GM21786 (cell line): ENCODE data around the gene DAGLA.
"Not testable (repeated sequence)": the region's sequence is repeated elsewhere in the genome, so short reads cannot be mapped to it uniquely, and the experiment has no call there.

ENCODE experiments used
- ATAC-seq: cut with Tn5 transposase; IDR thresholded peaks from one replicate; pipeline ENCODE4 v1.9.1; 2021; ENCODE audit not compliant: unreplicated experiment

The DAGLA gene

GRCh38 chr11:61666684-61667297 lies 13.4 kb upstream of the DAGLA start:
- no peak for ATAC-seq

DNA sequence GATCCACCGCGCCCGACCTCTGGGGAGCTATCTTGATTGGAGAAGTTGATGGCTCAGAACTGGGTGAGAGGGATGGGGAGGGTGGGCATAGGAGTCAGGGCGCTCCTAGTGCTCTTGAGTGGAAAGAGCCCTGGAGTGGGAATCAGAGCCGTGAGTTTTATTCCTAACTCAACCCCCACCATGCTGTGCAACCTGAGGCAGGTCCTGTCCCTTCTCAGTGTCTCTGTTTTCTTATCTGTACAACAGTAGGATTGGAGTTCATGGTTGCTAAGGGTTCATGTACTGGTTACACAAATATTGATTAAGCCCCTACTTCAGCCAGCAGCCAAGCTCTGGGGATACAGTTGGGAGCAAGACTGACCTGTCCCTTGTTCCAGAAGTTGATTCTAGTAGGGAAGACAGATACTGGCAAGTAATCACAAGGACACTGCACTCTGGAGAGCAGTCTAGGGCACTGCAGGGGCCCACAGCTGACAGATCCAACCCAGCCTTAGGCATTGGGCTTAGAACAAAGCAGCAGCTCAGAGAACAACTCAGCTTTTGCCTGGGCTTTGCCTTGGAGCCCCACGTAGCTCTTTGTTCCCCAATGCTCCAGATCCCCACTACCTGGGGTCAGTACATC lies 12.4 kb upstream of the DAGLA start:
- no peak for ATAC-seq

DNA sequence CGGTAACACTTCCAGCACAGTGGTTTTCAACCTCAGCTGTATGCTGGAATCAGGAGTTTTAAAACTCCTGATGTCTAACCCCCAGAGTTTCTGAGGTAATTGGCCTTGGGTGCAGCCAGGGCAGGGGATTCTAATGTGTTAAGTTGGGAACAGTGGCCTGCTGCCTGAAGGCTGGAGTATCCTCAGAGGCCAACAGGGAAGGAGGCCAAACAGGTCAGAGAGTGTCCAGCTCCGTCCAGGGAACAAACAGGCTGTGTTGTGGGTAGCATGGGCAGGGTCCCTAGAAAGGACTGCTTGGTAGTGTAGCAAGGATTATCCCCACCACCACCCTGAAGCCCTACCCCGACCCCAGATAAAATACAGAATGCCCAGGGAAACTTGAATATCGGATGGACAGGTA lies 10.8 kb upstream of the DAGLA start:
- no peak for ATAC-seq

DNA sequence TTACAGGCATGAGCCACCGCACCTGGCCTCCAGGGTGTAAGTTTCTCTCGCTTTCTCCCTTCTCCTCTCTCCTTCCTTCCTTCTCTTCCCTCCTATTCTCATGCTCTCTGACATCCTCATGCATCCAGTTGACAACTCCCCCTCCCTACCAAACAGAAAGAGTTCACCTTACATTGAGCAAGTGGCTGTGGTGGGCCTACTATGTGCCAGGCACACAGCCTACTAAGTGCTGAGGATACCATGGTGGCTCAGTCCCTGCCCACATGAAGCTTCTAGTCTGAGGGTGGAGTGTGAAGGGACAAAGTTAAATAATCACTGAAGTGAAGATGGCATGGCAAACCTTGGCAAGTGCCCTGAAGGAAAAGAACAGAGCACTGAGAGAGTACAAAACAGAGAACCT lies 9.6 kb upstream of the DAGLA start:
- ATAC-seq, result no peak

DNA sequence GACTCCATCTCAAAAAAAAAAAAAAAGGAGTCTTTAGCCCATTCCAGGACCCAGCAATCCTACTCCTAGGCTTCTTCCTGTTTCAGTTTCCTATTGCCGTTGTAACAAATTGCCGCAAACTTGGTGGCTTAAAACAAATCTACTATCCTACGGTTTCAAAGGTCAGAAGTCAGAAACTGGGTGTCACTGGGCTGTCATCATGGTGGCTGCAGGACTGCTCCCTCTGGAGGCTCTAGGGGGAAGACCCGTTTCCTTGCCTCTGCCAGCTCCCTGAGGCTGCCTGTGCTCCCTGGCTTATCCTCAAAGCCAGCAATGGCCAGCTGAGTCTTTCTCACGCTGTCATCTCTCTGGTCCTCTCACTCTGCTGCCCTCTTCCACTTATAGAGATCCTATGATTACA lies 8.7 kb upstream of the DAGLA start:
- ATAC-seq, result no peak

DNA sequence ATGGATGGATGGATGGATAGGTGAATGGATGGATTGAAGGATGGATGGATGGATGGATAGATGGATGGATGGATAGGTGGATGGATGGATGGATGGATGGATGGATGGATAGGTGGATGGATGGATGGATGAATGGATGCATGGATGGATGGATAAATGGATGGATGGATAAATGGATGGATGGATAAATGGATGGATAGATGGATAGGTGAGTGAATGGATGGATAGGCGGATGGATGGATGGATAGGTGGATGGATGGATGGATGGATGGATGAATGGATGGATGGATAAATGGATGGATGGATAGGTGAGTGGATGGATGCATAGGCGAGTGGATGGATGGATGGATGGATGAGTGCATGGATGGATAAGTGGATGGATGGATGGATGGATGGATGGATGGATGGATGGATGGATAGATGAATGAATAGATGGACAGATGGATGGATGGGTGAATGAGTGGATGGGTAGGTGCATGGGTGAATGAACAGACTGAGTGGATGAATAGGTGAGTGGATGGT lies 6.2 kb upstream of the DAGLA start:
- ATAC-seq, result not testable (repeated sequence)

DNA sequence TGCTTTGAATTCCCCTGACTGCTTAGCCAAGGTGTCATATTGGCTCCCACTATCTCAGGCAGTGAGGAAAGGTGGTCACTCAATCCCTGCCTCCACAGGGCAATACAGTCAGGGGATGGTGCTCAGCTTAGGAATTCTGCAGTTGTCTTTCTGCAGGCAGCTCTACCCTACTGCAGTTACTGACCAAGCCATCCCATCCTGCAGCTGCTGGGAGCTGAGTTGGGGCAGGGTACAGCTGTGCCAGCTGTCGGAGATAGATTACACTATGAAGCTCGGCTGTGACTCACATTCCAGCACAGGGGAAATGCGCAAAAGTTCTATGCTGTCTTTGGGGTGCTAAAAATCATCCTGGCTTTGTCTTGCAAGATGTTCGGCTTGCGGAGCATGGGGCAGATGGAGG lies 4.4 kb upstream of the DAGLA start:
- no peak for ATAC-seq

DNA sequence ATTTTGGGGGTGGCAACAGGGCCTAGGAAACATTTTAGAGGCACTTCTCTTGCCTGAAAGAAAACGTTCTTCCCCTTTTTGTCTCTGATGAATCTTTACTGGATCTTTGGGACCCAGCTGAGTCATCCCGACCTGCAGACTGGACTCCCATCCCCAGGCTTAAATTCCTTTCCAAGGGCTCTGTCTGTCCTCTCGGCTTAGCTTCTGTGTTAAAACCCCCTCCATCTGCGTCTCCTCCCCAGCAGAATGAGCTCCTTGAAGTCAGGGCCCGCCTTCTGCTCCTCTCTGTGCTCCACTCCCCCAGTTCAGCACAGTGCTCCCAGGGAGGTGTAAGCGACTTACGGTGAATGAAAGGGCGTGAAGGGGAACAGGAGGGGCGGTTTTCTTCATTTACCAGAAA lies 895 bp upstream of the DAGLA start:
- ATAC-seq, result no peak

DNA sequence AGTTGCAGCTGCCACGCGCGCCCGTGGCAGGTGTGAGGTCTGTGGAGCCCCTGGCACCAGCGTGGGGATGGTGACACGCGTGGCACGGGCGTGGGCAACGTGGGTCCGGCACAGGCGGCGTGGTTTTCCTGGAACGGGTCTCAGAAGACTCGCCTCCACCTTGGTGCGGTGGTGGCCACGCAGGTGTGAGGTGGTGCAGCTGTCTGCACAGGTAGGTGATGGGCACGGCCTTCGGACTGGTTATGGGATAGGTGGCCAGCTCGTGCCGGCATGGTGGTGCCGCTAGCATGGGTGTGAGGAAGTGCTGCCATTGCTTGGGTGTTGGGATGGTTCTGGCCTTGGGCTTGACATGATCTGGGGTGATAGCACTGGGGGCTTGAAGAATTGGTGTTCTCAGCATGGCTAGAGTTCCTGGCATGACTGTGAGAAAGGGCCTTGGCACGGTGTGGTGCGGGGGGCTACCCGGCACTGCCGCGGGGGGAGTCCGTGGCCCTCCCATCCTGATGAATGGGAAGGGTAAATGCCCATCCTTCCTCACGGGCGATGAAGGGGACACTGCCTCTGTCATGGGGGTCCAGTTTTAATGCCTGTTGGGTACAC lies 531 bp downstream of the DAGLA start:
- ATAC-seq, result no peak

DNA sequence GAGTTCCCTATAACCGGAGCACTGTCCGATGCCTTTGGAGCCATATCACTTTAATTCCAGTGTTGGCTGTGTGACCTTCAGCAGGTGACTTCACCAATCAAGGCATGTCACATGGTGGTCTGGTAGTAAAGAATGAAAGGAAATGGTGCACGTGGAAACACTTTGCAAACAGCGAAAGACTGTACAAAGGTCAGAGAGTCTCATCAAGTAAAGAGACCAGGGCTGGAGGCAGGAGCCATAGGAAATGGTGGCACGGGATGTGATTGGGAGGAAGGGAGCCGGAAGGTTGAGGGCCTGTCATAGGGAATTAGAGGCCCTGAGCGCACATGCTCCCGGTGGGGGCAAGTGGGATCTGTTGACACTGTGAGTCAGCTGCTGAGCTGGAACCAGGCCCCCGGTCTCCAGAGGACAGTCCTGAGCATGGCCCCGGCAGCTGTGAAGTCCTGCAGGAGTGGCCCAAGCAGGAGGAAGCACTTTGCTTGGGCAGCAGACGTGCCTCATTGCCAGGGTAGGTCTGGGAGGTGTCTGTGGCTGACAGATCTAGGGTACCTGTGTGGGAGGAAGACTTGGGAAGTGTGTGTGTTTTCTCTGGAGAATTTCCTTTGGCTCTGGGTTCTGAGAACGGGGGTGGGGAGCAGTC lies 2.0 kb downstream of the DAGLA start:
- ATAC-seq, result no peak

DNA sequence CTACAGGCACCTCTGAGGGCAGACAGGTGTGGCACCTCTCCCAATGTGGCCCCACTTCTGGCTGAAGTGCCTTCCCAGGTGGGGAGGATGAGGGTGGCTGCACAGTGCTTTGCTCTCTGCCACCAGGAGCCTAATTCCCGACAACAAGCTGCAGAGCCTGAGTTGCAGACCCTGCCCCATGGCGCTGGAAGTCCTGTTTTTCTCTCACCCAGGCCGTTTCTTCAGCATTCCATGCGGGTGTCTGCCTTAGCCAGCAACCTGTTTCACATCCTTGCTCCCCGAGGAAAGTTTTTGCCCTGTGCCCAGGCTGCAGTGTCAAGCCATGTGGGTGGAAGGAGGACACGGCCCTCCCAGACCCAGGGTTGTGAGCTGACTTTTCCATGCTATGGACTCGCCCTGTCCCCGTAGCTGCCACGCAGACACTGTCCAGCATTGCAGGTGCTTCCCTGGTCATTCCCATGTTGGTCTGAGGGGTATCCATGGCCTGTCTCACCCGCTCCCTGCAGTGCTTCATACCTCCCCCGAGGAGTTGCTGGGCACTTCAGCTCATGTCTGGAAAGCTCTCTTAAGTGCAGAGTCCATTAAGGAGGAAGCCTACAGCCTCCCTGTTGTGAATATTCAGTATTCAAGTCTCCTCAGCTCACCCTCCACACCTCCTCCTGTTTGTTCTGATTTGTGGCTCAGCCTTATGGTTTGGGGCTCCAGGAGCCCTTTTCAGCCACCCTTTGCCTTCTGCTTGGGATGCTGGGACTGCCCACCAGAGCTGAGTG lies 2.9 kb downstream of the DAGLA start:
- no peak for ATAC-seq

DNA sequence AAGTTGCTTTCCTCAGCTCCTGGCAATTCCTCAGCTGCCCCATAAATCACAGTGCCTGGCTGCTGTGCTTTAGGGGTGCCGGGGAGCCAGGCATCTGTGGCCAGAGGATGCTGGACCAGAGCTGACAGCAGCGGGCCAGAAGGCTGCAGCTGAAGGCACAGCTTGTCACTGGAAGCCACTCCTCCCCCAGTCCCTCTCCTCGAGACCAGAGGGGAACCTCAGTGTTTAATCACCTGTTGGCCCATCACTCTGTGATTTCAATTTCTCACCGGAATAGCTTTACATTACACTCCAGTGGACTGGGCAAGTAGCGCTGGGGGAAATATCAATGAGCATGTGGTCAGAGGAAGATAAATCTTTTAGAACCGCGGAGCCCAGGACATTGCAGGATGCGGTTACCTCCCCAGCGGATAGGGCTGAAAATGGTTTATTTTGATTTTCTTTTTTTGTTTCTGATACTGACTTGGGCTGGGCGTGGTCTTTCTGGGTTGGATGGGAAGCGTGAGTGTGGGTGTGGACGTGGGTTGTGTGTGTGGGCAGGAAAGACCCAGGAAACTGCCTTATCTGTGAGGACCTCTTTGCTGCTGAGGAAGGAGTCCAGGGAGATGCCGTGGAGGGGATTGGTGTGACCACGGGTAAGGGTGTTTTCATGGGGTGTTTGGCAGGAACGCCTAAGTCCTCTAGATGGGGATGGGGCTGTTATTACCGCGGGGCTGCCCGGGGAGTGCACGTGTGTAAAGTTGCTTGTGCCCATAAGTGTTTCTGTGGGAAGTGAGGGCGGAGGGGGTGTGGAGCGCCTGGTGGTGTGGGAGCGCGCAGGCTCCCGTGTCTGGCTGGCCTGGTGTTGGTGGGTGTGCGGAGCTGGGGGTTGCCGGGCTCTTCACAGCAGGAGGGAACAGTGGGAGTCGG lies 4.0 kb downstream of the DAGLA start:
- ATAC-seq, result no peak

DNA sequence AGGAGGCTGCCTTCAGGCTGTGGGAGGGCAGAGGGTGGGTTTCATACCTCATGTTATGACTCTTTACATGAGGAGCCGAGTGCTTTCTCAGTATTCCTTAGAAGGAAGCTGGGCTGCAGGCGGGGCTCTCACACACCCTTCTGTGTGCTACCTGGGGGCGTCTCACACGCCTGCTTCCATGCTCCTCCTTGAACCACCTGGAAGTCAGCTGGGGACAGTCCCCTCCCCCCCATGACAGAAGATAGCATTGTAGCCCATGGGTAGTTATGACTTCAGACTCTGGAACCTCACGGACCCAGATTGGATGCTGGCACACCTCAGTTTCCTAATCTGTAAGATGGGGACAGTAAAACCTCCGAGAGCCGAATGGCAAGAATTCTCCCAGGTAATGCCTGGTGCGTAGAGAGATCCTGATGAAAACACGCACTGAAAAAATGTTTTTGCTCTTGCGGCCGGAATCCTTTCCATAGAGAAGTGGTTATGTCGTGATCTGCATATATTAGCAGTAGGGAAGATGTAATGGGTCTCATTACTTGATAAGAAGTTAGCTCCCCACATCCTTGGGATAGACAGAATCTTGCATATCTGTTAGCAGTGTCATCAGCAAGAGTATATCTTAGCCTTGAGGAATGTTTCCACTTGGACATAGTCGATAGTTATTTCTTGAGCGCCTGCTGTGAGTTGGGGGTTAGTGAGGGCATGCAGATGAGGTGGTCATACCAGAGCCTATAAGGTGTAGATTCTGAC lies 4.9 kb downstream of the DAGLA start:
- ATAC-seq, result no peak

- no peak for ATAC-seq
Observed at GRCh38 chr11:61685617-61685967, 5.4 kb downstream of the DAGLA start.

- no peak for ATAC-seq
Observed at GRCh38 chr11:61686066-61686465, 5.9 kb downstream of the DAGLA start.

DNA sequence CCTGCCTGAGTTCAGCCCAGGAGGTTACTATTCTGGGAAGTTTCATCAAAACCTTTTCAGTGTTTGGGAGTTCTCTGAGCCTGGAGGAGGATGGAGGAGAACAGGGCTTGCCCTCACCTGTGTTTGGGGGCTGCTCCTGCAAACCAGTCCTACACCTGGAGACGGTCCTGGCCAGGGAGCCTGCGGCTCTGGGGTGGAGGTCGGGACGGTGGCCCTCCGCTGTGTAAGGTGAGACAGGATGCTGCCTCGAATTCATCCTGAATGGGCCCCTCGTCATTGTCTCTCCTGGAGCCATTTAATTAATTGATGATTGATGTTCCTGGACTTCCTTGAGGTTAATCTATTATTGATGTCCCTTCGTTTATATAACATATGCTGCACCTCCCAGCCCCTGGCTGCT lies 6.3 kb downstream of the DAGLA start:
- no peak for ATAC-seq

DNA sequence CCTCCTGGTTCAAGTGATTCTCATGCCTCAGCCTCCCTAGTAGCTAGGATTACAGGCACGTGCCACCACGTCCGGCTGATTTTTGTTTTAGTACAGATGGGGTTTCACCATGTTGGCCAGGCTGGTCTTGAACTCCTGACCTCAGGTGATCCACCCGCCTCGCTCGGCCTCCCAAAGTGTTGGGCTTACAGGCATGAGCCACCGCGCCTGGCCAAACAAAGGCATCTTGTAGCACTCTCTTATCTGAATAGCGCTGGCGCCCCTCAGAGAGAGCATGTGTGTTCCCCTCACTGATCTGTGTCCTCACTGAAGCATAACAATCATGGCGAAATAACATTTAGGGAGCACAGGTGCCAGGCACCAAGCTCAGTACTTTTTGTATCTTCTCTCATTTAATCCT lies 7.2 kb downstream of the DAGLA start:
- no peak for ATAC-seq

GRCh38 chr11:61688365-61689163 lies 8.4 kb downstream of the DAGLA start:
- ATAC-seq, result no peak

DNA sequence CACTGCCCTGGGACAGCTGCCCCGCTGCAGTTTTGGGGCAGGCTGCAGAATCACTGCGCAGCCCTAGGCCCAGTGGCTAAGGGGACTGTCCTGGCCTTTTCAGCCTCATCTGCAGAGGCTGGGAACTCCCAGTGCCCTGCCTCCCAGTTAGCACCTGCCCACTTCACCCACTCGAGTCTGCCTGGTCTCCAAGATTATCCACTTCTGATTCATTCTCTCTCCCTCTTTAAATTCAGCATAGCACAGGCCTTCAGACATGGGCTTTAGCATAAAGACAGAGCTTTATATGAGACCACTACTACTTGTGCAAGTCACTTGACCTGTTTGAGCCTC lies 8.9 kb downstream of the DAGLA start:
- ATAC-seq, result no peak
